Renal cortical epithelial cell (primary cell): ENCODE measurements around the gene IRF2. TPM values are rescaled to one million over a fixed set of nuclear protein-coding genes. Genes with fewer than 3 reads are reported as not detected.

ENCODE experiments used
- DNase-seq: peaks from one replicate; pipeline ENCODE4 v3.0.0-alpha.2; 2011; ENCODE audit warnings: low read depth
- total RNA-seq: library from RNA; depleted of rRNA; stranded (reverse); fragments of >200 nt; gene quantifications from 2 replicates; pipeline ENCODE4 v1.2.3, GENCODE V29; 2014

Gene IRF2
- total RNA-seq, 1 donor from 2014 or later: 33.3 TPM

- no peak for DNase-seq
Measured at GRCh38 chr4:184409502-184409901, 64.8 kb downstream of the IRF2 start.

GRCh38 chr4:184408684-184409081 is 65.7 kb downstream of the IRF2 start:
- no peak for DNase-seq

GRCh38 chr4:184408021-184408683 is 66.2 kb downstream of the IRF2 start:
- peak; percentile 52 for DNase-seq

GRCh38 chr4:184406958-184407391 is 67.4 kb downstream of the IRF2 start:
- no peak for DNase-seq

GRCh38 chr4:184404047-184404446 is 70.3 kb downstream of the IRF2 start:
- no peak for DNase-seq

GRCh38 chr4:184403384-184403781 is 71.0 kb downstream of the IRF2 start:
- DNase-seq: no peak

GRCh38 chr4:184402740-184403383 is 71.5 kb downstream of the IRF2 start:
- DNase-seq: no peak

GRCh38 chr4:184402239-184402638 is 72.1 kb downstream of the IRF2 start:
- DNase-seq: no peak

- no peak for DNase-seq
Measured at GRCh38 chr4:184401397-184402171, 72.8 kb downstream of the IRF2 start.

GRCh38 chr4:184400891-184401290 is 73.5 kb downstream of the IRF2 start:
- no peak for DNase-seq

GRCh38 chr4:184400375-184400870 is 73.9 kb downstream of the IRF2 start:
- peak; percentile 16 for DNase-seq

GRCh38 chr4:184399512-184399908 is 74.8 kb downstream of the IRF2 start:
- DNase-seq: no peak

- no peak for DNase-seq
Measured at GRCh38 chr4:184398741-184399511, 75.4 kb downstream of the IRF2 start.

- no peak for DNase-seq
Measured at GRCh38 chr4:184397516-184398163, 76.7 kb downstream of the IRF2 start.

GRCh38 chr4:184396570-184397515 is 77.5 kb downstream of the IRF2 start:
- DNase-seq: no peak

- DNase-seq: no peak
Measured at GRCh38 chr4:184395971-184396391, 78.4 kb downstream of the IRF2 start.

- no peak for DNase-seq
Measured at GRCh38 chr4:184395451-184395917, 78.9 kb downstream of the IRF2 start.

- no peak for DNase-seq
Measured at GRCh38 chr4:184392748-184393559, 81.4 kb downstream of the IRF2 start.

GRCh38 chr4:184392316-184392715 is 82.0 kb downstream of the IRF2 start:
- DNase-seq: no peak
